G401.6 (cell line): ENCODE data around the gene CPN1.
A peak's percentile ranks its signal among the peaks of the same experiment; 100 is the strongest.

Experiments used
- FAIRE-seq: peaks from 2 replicates; lab custom pipeline; 2012; peaks lifted over from hg19 to GRCh38; lab: Jason Lieb, UNC

CPN1 gene

DNA sequence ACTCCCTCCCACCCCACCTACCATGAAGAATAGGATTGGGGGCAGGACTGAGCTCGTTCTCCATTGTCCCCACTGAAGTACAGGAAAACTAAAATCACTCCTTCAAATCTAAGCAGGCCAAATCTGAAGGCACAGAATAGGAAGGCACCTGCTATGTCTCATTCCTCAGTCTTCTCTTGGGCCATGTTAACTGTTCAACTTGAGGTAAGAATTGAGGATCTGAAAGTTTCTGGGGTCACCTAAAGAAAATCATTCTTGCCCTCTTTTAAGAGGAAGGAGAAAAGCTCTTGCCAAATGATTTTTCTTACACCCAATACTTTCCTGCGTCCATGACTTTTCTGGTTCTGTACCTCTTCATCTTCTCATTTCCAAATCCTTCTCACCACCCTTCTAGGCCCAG is 4.9 kb downstream of the CPN1 start:
- no peak for FAIRE-seq

DNA sequence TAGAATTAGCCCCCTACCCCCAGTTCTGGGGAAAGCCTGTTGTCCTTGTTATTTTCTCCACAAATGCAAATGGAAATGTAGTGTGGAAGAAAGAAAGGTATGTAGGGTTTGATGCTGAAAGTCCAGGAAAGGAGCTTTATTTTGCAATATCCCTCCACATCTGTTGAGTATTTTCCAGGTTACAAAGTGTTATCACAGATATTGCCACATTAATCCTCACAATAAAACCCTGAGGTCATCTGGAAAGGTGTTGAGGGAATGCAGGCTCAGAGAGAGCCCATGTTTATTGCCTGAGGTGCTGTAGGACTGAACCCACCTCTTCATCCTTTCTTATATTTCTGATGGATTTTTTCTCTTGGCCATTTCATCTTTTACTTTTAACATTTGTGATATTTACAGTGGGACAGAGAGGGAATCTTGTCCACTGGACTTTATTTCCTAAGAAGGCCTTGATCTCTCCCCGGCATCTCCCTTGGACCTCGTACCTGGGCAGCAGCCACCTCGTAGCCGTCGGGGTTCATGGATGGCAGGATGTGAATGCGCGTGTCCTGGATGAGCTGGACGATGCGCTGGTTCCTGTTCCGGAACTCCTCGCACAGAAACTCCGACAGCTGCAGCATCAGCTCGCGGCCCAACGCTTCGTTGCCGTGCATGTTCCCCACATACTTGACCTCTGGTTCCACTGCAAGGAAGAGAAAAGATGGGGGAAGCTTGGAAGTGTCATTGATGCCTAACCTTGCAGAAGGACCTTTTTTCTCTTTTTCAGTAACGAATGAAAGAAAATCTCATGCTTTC is 6.0 kb downstream of the CPN1 start:
- no peak for FAIRE-seq

DNA sequence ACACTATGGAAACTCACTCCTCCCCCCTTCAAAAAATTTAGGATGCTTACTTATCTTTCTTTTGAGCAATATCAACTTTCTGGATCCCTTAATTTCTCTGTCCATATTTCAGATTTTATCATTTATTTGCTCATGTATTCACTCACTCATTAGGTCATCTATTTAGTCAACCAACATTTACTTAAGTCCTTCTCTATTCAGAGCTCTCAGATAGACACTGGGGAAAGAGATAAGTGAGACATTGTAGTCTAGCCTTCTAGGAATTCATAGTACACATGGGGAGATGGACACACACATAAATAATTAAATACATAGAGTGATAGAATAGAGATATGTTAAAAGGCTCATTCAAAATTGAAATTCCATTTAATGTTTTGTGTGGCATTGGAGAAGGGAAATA is 9.2 kb downstream of the CPN1 start:
- FAIRE-seq, result no peak

DNA sequence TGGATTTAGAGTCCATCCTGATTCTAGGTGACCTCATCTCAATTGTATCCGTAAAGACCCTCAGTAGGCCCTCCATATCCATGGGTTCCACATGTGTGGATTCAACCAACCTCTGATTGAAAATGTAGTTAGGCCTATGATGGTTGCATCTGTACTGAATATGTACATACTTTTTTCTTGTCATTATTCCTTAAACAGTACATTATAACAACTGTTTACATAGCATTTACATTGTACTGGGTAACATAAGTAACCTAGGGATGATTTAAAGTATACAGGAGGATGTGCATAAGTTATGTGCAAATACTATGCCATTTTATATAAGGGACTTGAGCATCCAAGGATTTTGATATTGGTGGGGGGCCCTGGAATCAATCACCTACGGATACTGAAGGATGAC is 10.1 kb downstream of the CPN1 start:
- FAIRE-seq, result no peak

DNA sequence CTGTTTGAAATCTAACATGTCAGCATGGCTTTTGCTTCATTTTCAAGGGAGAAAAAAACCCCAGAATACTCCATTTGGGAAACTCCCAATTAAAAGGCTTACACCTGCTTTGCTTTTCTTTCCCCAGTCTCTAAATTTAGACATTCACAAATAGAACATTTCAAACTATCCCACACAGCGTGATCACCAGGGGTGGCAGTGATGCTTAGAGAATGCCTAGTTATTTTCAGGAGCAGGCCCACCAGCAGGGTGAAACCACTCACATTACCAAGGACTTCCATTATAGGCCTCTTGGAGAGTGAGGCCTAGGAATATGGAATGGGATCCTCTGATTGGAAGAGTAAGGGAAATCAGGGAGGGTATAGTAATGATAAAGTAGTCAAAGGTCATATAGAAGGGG is 14.2 kb downstream of the CPN1 start:
- no peak for FAIRE-seq

DNA sequence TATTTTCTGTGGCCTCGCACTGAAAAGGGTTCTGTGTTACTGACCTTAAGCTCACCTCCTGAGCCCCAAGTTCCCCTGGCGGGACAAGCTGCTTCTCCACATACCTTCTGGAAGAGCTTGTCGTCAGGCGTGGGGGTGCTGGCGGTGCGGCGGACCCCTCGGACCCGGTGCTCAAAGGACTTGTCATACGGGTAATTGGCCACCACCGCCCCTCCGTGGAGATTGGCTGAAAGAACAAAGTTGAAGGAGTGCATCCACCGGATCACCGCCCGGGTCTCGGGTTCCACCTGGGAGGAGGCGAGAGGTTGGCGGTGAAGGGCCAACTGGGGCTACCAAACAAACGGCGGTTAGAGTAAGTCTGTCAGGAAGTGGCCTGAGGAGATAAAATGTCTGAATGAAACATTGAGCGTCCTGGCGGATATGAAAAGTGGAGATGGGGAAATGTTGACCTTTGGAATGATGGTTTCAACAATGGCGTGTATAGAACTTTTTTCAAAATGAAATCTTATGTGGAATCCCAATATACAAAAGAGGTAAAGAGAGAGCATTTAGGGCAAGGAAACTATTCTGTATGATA is 16.5 kb downstream of the CPN1 start:
- no peak for FAIRE-seq

DNA sequence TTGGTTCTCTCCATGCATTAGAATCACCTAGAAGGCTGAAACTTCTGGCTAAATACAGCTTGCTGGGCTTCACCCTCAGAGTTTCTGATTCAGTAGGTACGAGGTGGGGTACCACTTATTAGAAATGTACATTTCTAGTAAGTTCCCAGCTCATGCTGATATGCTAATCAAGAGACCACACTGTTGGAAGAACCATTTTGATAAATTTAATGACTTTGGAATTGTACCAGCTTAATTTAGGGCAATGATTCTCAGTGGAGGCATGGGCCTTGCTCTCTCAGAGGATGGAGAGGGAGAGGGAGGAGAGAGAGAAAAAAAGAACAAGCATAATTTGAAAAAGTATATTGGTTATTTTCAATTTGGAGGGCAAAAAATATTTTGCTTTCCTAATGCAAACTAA is 20.3 kb downstream of the CPN1 start:
- no peak for FAIRE-seq

DNA sequence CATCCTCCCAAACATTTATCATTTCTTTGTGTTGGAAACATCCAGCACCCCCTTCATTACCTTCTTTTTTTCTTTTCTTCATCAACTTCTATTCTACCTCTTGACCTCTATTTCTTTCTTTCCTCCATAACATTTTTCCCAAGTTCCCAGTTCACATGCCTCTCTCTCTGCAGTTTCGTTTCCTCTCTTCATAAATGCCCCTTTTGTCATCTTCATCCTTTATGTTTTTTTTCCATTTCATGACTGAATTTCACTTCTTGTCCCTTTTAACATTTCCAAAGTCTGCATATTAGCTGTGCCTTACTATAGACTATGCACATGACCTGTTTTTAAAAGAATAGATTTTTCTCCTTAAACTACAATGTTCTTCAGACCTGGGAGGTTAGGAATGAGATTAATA is 23.7 kb downstream of the CPN1 start:
- FAIRE-seq, result no peak

DNA sequence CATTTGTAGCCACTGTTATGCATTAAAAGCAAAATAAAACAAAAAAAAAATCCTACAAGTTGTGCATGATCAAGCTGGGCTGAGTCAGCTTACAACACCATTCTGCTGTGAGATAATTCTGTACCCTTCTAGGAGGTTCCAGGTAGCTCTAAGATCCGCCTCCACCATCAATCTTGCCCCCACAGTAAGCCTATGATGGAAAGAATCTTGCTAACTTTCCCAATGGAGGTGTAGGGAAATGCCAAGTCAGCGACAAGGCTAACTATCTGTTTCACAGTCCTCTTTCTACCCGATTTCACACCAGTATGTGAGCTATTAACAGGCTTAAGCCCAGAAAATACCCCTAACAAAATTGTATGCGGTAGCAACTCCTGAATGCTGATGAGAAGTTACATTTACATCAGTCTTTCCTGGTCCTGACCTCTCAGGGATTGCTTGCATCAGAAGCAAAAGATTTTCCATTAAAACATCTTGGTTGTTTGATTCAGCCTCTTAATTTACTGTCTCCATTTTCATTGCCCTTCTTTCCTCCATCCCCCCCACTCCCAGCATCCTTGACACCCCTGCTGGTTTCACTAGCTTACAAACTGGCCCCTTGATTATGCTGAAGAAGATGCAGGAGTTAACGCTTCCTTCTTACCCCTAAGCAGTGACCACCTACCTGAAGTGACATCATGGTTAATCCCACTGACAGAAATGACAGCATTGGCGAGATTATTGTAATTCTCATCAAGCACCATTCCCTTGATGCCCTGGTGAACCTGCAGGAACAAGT is 27.8 kb downstream of the CPN1 start:
- no peak for FAIRE-seq

DNA sequence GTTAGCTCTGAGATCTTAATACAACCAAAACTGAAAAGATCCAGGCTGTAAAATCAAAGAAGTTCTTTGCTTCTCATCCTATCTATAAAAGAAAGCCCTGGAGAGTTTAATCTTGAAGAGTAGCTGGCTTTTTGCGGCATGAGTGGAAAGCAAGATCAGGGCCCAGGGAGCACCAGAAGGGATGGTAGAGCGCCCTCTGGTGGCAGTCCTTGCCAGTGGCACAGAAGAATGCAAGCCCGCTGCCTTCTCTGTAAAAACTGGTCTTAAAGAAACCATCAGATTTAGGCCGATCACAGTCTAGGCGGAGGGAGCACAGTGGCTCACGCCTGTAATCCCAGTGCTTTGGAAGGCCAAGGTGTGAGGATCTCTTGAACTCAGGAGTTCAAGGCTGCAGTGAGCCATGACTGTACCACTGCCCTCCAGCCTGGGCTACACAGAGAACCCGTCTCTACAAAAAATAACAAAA is 35.6 kb downstream of the CPN1 start:
- peak; percentile 91 for FAIRE-seq

DNA sequence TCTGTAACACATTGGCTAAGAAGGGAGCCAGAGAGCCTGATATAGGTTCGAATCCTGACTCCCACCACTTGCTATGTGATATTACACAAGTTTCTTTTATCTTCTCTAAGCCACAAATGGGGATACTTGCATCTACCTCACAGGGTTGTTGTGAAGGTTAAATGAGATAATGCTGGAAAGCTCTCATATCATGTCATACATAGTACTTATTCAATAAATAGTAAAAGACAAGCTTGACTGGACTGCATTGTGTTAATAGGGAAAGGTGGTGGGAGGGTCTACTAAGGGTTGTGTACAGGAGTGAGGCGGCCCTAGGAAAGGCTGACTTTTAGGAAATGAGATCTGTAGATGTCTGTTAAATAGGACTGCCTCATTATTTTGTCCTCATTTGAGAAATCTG is 36.1 kb downstream of the CPN1 start:
- no peak for FAIRE-seq

DNA sequence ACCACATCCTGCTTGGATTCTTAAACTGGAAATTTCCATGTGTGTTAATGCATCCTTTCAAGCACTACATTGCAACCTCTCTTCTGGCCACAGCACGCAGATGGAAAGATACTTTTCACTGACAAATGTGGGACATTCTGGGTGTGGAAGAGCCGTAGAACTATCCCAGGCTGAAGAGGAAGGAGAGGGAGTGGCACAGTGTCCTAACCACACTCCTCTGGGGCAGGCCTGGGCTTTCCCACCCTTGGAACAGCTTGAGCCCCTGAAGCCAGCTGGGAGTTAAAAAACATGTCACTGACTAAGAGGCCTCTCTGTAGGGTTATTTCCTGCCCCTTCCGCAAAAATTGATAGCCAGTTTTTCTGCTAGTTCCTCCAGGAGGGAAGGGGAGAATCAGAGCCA is 37.9 kb downstream of the CPN1 start:
- no peak for FAIRE-seq

DNA sequence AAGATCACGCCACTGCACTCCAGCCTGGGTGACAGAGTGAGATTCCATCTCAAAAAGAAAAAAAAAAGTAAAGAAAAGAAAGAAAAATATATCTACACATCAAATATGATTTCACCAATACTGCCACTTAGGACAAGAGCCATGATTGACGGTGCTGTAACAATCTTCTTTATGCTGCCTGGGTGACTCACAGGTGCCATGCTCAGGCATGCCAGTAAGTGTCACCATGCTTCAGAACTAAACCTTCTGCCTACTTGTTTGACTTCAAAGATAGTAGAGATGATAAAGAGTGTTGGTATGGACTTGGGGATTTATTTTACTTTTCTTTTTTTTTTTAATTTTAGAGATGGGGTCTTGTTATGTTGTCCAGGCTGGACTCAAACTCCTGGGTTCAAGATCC is 38.3 kb downstream of the CPN1 start:
- FAIRE-seq, result no peak

DNA sequence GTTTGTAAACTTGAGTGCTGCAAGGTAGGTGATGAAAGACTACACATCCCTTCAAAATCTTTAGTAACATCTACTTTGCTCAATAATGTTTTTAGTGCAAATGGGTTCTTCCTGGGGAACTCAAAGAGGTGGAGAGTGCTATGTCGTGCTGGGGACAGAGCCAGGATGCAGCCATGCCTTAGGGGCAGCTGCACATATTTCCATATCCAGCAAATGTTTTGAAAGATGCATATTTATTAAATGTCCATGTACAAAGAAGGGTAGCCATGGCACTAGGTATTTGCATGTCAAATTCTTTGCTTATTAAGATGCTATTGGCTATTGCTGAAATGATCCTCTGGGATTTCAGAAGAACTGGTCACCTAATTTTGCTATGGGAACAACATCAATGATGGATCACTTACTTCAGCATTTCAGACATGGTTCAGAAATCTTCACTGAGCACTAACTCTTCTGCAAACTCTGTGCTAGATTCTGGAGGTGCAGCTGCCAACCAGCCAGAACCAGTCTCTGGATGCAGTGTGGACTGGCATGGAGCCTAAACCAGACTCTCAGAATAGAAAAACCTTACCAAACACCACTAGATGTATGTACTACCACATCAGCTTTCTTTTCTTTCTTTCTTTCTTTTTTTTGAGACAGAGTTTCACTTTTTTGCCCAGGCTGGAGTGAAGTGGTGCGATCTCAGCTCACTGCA is 40.2 kb downstream of the CPN1 start:
- FAIRE-seq, result no peak

DNA sequence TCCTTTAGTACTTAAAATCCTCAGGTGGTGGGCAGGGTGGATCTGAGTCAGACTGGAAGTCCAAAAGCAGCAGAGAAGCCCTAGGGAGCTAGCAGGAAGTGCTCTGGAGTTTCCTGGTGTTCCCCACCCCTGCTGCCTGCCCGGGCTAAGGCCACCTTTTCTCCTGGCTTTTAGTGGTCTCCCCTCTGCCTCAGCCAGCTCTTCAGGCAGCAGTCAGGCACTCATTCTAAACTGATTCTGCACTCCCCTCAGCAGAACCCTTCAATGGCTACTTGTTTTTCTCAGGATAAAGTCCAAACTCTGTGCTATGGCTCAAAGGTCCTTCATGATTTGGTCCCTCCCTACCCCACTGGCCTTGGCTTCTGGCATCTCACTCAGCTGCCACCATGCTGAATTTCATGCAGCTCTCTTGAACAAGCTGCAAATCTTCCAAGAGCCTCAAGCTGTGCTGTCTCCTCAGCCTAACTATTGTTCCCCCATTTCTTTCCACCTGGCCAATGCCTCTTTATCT is 43.1 kb downstream of the CPN1 start:
- no peak for FAIRE-seq

DNA sequence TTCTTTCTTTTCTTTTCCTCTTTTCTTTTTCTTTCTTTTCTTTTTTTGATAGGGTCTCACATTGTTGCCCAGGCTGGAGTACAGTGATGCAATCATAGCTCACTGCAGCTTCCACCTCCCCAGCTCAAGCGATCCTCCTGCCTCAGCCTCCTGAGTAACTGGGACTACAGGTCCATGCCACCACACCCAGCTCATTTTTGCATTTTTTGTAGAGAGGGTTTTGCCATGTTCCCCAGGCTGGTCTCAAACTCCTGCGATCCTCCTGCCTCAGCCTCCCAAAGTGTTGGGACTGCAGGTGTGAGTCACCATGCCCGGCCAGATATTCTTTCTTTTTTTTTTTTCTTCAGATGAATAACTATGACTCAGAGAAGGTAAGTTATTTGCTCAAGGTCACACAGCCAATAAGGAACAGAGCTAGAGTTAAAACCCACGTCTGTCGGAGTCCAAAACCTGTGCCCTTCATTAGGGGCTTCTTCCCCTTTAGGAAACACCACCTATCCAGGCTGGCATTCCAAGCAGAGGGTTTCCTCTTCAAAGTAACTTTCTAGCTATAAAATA is 43.8 kb downstream of the CPN1 start:
- FAIRE-seq, result no peak

DNA sequence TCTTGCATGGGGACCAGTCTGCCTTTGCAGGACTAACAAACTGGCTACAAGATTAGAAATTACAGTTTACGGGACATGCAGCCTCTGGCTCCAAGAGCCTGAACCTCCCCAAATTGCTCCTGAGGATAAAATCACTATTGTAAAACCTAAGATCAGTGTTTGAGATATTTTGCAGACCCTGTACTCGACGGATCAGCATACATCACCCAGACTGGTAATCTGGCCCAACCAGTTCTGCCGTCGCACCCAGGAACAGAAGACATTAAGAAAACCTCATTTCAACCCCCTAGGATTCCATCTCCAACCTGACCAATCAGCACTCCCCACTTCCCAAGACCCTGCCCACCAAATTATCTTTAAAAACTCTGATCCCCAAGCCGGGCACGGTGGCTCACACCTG is 44.8 kb downstream of the CPN1 start:
- no peak for FAIRE-seq

DNA sequence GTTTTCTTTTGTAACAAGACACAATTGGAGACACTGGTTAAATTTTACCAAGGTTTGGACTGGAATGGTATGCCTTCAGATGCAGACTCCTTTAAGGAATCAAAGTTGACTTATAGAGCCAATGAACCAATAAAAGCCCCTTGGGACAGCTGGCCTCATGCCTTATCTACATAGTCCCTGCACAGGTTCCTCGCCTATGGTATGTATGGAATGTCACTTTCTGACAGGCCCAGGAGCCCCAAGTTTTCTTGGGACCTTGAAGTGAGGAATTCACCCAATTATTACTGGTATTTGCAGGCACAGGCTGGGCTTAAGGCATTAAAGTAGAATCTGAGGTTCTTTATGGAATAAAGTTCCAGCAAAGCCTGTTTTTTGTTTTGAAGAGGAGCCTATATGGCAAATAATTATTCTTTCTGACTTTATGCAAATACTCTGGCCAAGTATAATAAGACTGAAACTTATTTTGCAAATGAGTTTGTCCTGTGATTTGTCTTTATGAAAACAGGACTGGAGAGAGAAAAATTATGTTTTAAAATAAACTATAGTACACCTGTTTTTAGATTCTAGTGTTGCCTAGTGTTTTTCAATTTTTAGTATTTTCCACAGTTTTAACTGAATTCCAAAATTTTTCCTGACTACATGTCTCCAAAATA is 47.8 kb downstream of the CPN1 start:
- no peak for FAIRE-seq

DNA sequence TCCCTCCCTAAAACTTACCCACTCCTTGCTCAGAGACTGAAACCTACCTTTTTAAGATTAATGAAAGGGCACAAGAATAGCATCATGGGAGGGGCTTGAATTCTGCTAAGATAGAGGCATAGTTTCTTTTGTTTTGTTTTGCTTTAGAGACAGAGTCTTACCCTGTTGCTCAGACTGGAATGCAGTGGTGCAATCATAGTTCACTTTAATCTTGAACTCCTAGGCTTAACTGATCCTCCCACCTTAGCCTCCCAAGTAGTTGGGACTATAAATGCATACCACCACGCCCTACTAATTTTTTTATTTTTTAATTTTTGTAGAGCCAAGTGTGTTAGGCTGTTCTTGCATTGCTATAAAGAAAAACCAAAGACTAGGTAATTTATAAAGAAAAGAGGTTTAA is 54.3 kb downstream of the CPN1 start:
- no peak for FAIRE-seq

DNA sequence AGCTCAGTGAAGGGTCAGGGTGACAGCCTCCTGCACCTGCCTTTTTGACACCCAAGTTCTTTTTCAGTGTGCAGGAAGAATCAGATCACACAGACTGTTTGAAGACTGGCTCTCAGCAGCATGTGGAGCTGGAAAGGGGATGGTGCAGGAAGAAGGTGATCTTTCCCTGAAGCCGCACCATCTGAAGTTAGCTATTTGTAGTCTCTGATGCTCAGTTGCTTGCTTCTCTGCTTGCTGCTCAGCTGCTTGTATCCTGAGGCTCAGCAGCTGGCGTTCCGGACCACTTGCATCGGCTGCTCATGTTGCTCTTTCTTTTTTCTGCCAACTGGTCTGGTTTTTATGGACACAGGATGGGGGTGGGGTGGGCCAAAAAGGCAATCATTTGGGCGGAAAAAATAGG is 56.1 kb downstream of the CPN1 start:
- FAIRE-seq, result no peak

DNA sequence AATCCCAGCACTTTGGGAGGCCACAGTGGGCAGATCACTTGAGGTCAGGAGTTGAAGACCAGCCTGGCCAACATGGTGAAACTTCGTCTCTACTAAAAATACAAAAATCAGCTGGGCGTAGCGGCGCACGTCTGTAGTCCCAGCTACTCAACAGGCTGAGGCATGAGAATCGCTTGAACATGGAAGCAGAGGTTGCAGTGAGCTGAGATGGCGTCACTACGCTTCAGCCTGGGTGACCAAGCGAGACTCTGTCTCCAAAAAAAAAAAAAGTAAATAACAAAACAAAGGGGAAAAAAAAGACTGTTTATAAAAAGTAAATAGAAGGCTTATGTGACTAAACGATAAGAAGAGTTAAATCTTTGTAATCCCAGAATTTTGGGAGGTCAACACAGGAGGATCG is 56.9 kb downstream of the CPN1 start:
- FAIRE-seq, result no peak

DNA sequence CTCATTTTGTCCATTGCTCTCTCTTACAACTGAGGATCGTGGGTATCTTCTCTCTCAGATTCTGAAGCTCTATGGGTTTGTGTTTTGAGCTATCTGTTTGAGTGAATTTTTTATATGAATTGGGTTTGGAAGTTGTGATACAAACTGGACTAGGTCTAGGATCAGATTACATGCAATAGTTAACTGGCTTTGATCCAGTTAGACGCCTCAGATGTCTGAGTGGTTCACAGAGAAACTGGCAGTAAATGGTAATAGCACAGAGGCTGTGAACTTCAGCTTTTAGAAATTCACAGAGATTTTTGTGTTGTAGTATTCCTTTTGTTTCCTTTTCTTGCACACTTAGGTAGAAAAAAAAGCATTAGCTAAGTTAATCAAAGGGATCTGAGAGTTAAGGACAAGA is 59.3 kb downstream of the CPN1 start:
- FAIRE-seq, result no peak
